K562 (cell line): Measurements from ENCODE around the gene TMED4. TPM values are rescaled to one million over a fixed set of nuclear protein-coding genes. Genes with fewer than 3 reads are reported as not detected.

Experiments used
- ATAC-seq: fragments of 200-7000 bp; cut with Tn5 transposase; 3 replicates; pipeline ENCODE4 v1.9.1; 2020; ENCODE audit warnings: moderate library complexity
- BruUV-seq: library from RNA; stranded (reverse); fragments of 400-500 nt; replicated peaks from 2 replicates; lab custom pipeline; 2021; lab: Mats Ljungman, UMichigan
- CTCF ChIA-PET: fragments of 300-600 bp; formaldehyde crosslinking; extraction: SDS; loops from one replicate; lab custom pipeline; 2021; ENCODE audit warnings: low intra/inter-chr PET ratio; lab: Yijun Ruan, JAX
- POLR2A ChIA-PET: fragments of 300-600, 350-650 bp; sonication (Branson Sonifier 250); formaldehyde crosslinking; extraction: SDS; loops from one replicate; lab custom pipeline; 2021; ENCODE audit warnings: antibody characterized with exemption, inconsistent platforms; lab: Yijun Ruan, JAX
- DNase-seq, 4 experiments: peaks; one replicate each; pipeline versions ENCODE4 v3.0.0 to v3.0.0-alpha.2; 2011 to 2018; ENCODE audit warnings: low spot score in 3 of 4, mixed read lengths in 3 of 4; ENCODE audit errors: extremely low read depth in 1 of 4
- FAIRE-seq: peaks from 2 replicates; lab custom pipeline; 2011; peaks lifted over from hg19 to GRCh38; lab: Jason Lieb, UNC
- H2AFZ ChIP-seq: 2 replicates; pipeline ENCODE4 v1.6.0; 2011; ENCODE audit warnings: low read depth, low read length, control low read depth, inconsistent platforms
- H3K27ac ChIP-seq: fragments of 200-600 bp; 3 replicates; pipeline ENCODE4 v1.8.0; 2011; ENCODE audit warnings: low read depth, mild to moderate bottlenecking, control low read depth, inconsistent platforms, low read length, moderate library complexity, mixed read lengths; ENCODE audit errors: extremely low read depth
- H3K27me3 ChIP-seq, 2 experiments: fragments of 300-600 bp in 1 of 2; 2 replicates in 1 of 2; 3 replicates in 1 of 2; pipeline versions ENCODE4 v1.6.0 to v1.8.0; 2011; ENCODE audit warnings: inconsistent platforms in 2 of 2, low read length in 2 of 2, mild to moderate bottlenecking in 1 of 2, mixed read lengths in 1 of 2, moderate library complexity in 1 of 2; ENCODE audit not compliant: control insufficient read depth in 2 of 2, insufficient read depth in 2 of 2
- H3K36me3 ChIP-seq: fragments of 300-600 bp; 3 replicates; pipeline ENCODE4 v1.8.0; 2011; ENCODE audit warnings: mild to moderate bottlenecking, low read length, inconsistent platforms; ENCODE audit not compliant: control insufficient read depth, insufficient read depth
- H3K4me1 ChIP-seq, 2 experiments: fragments of 200-600 bp in 1 of 2; replicated peaks in 1 of 2; 2 replicates in 1 of 2; 3 replicates in 1 of 2; pipeline versions ENCODE4 v1.5.1 to v1.8.0; 2011; ENCODE audit warnings: inconsistent platforms in 2 of 2, low read length in 2 of 2, mild to moderate bottlenecking in 1 of 2, mixed read lengths in 1 of 2, moderate library complexity in 1 of 2; ENCODE audit not compliant: control insufficient read depth in 2 of 2, insufficient read depth in 2 of 2
- H3K4me2 ChIP-seq: 2 replicates; pipeline ENCODE4 v1.6.1; 2011; ENCODE audit warnings: low read length, control low read depth, inconsistent platforms, mixed read lengths; ENCODE audit not compliant: insufficient read depth
- H3K4me3 ChIP-seq: fragments of 200-600 bp; sonication (generic), shearing (Covaris generic); 2 replicates; pipeline ENCODE4 v1.5.1; 2016; ENCODE audit warnings: control low read depth, inconsistent platforms
- H3K79me2 ChIP-seq: fragments of 200-600 bp; 3 replicates; pipeline ENCODE4 v1.8.0; 2011; ENCODE audit warnings: low read length, inconsistent platforms; ENCODE audit not compliant: control insufficient read depth, insufficient read depth
- H3K9ac ChIP-seq, 2 experiments: 2 replicates each; pipeline versions ENCODE4 v1.6.0 to v1.6.1; 2011; ENCODE audit warnings: low read depth in 2 of 2, low read length in 2 of 2, control low read depth in 1 of 2, inconsistent platforms in 1 of 2, mild to moderate bottlenecking in 1 of 2, mixed read lengths in 1 of 2; ENCODE audit not compliant: insufficient read depth in 1 of 2
- H3K9me1 ChIP-seq: one replicate; pipeline ENCODE4 v1.6.0; 2011; ENCODE audit warnings: inconsistent platforms, mild to moderate bottlenecking, low read length, moderate library complexity; ENCODE audit not compliant: control insufficient read depth, insufficient read depth
- H3K9me3 ChIP-seq: replicated peaks from 2 replicates; pipeline ENCODE4 v1.5.1; 2011; ENCODE audit warnings: low read depth, low read length, inconsistent platforms; ENCODE audit not compliant: control insufficient read depth, insufficient read depth
- H4K20me1 ChIP-seq: replicated peaks from 2 replicates; pipeline ENCODE4 v1.6.1; 2011; ENCODE audit warnings: low read length, inconsistent platforms, mixed read lengths; ENCODE audit not compliant: control insufficient read depth, insufficient read depth
- CREB3 ChIP-seq: fragments of 450-650 bp; conservative IDR thresholded peaks from 2 replicates; pipeline ENCODE4 v1.6.1; 2016; ENCODE audit warnings: missing genetic modification characterization, low read depth, mild to moderate bottlenecking, missing compliant biosample characterization, moderate library complexity
- FOXK2 ChIP-seq, 2 experiments: fragments of 450-650 bp; IDR thresholded peaks in 1 of 2; conservative IDR thresholded peaks in 1 of 2; 2 replicates each; pipeline ENCODE4 v1.6.1; 2016; ENCODE audit warnings: low read depth in 2 of 2, mild to moderate bottlenecking in 1 of 2
- NCOA2 ChIP-seq, 2 experiments: fragments of 450-650 bp; IDR thresholded peaks; 2 replicates each; pipeline ENCODE4 v1.6.1; 2018; ENCODE audit warnings: mild to moderate bottlenecking in 2 of 2, moderate library complexity in 1 of 2; ENCODE audit not compliant: partially characterized antibody in 2 of 2
- RAD21 ChIP-seq, 2 experiments: fragments of 250-450 bp in 1 of 2; fragments of 450-650 bp in 1 of 2; sonication (Bioruptor Pico) in 1 of 2; formaldehyde crosslinking in 1 of 2; IDR thresholded peaks in 1 of 2; conservative IDR thresholded peaks in 1 of 2; 2 replicates each; pipeline versions ENCODE4 v1.4.0 to v1.8.0; 2020 to 2022; ENCODE audit warnings: mild to moderate bottlenecking in 2 of 2, moderate library complexity in 1 of 2
- RBM34 ChIP-seq: fragments of 200-400 bp; formaldehyde crosslinking; IDR thresholded peaks from 2 replicates; pipeline ENCODE4 v1.6.1; 2018; ENCODE audit warnings: low read length, borderline replicate concordance; ENCODE audit not compliant: insufficient read depth
- TBP ChIP-seq: optimal IDR thresholded peaks from 2 replicates; pipeline ENCODE3; 2011; ENCODE audit warnings: low read depth, low read length, improper control_type of control experiment
- ZKSCAN1 ChIP-seq: fragments of 150-350 bp; IDR thresholded peaks from 2 replicates; pipeline ENCODE4 v1.6.1; 2016; ENCODE audit warnings: low read depth, low read length
- WGBS: fragments of 100-300 bp; shearing (Covaris generic); methylation state at CpG from one replicate; pipeline ENCODE4 v1.1.6; 2016; ENCODE audit warnings: low coverage, mixed read lengths; ENCODE audit not compliant: insufficient coverage; ENCODE audit errors: missing lambda C conversion rate; 5-methylcytosine and 5-hydroxymethylcytosine counted together
- in situ Hi-C: fragments of 300-500 bp; cut with MboI; formaldehyde crosslinking; loops from 4 replicates; pipeline ENCODE4 v1.15.0; 2018; ENCODE audit warnings: inconsistent platforms, mixed read lengths
- intact Hi-C: fragments of 100-400 bp; cut with micrococcal nuclease; formaldehyde crosslinking; loops from 2 replicates; pipeline ENCODE4 v1.14.2; 2022
- polyA plus RNA-seq, 8 experiments: library from polyadenylated mRNA; depleted of rRNA in 4 of 8; stranded (reverse) in 5 of 8; unstranded in 3 of 8; fragments of >200 nt; fragmentation: Nextera tagmentation in 2 of 8; fragmentation: Illumina TruSeq in 1 of 8; extraction: Ambion mirVana in 2 of 8; extraction: Trizol in 1 of 8; gene quantifications; 2 replicates each; pipeline versions ENCODE4 v1.2.1 to v1.2.3, GENCODE V29; 2011 to 2014; ENCODE audit warnings: inconsistent platforms in 1 of 8, missing spikeins in 1 of 8
- total RNA-seq, 7 experiments: library from RNA; depleted of rRNA in 6 of 7; stranded (reverse); fragments of >200 nt in 6 of 7; fragmentation: Illumina TruSeq in 2 of 7; extraction: Trizol in 2 of 7; gene quantifications; 2 replicates each; pipeline versions ENCODE4 v1.2.1 to v1.2.3, GENCODE V29; 2011 to 2021; ENCODE audit warnings: low replicate concordance in 1 of 7
- TF ChIP-seq, protein P1 (sequence below): sonication (generic); formaldehyde crosslinking; IDR thresholded peaks from 2 replicates; pipeline ENCODE4 v1.9.0; 2022; ENCODE audit warnings: mild to moderate bottlenecking, missing genetic modification reagents
- TF ChIP-seq, protein P2 (sequence below): fragments of 250-450 bp; sonication (Bioruptor Pico); IDR thresholded peaks from 2 replicates; pipeline ENCODE4 v1.5.0; 2021; ENCODE audit warnings: mild to moderate bottlenecking, moderate library complexity
- TF ChIP-seq, protein P3 (sequence below): fragments of 150-350 bp; IDR thresholded peaks from 2 replicates; pipeline ENCODE4 v1.6.1; 2014; ENCODE audit warnings: low read depth, mild to moderate bottlenecking, low read length, borderline replicate concordance

Gene TMED4
- total and polyA plus RNA-seq, 9 of the 15 experiments (the other 6 are each of a cell fraction or from before 2014, with no cell fraction given) = 20.3 to 64.0 (median 42.1) TPM

GRCh38 chr7:44622342-44623151 lies 40.5 kb upstream of the TMED4 start (continued):
- TF ChIP-seq RAD21 (CRISPR knock-in tag; conservative IDR thresholded peaks at IDR 0.05 in 1 of 2, IDR thresholded peaks at IDR 0.05 in 1 of 2) (no peak), TBP (no peak)

GRCh38 chr7:44621750-44622103 lies 39.7 kb upstream of the TMED4 start:
- no TSS peak for BruUV-seq
- Histone ChIP-seq H3K36me3 (peaks cover 45% of the 10 kb centered on the region), H3K4me1 (peaks cover 0 to 22% of the 10 kb centered on the region in 2 experiments; a peak in 3 of 5 replicates), H2AFZ (no peak overlapping the region), H3K9me3 (no peaks in the 10 kb centered on the region), H3K4me2 (no peak overlapping the region), H3K79me2 (peaks cover 88% of the 10 kb centered on the region), H4K20me1 (peaks cover 7% of the 10 kb centered on the region), H3K4me3 (no peak overlapping the region), H3K27me3 (no peaks in the 10 kb centered on the region), H3K9ac (no peak overlapping the region), H3K27ac (no peak overlapping the region), H3K9me1 (no peaks in the 10 kb centered on the region)
- intact Hi-C loops = no loop called here
- CTCF ChIA-PET = no interaction called here
- in situ Hi-C loops = no loop called here
- FAIRE-seq (no peak), ATAC-seq (no peak), DNase-seq (no peak)
- 80% methylated on average over 5 of the region's 5 CpGs for WGBS
- POLR2A ChIA-PET = interaction anchor here (0.7 to 1.2 kb wide), 3 partner anchors 9 to 13 kb away, joined by 3 to 4 read pairs (median 3); no protein-coding TSS in a partner anchor
- TF ChIP-seq, protein P1, sequence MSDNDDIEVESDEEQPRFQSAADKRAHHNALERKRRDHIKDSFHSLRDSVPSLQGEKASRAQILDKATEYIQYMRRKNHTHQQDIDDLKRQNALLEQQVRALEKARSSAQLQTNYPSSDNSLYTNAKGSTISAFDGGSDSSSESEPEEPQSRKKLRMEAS (CRISPR knock-in tag) = no peak
- TF ChIP-seq, protein P2, sequence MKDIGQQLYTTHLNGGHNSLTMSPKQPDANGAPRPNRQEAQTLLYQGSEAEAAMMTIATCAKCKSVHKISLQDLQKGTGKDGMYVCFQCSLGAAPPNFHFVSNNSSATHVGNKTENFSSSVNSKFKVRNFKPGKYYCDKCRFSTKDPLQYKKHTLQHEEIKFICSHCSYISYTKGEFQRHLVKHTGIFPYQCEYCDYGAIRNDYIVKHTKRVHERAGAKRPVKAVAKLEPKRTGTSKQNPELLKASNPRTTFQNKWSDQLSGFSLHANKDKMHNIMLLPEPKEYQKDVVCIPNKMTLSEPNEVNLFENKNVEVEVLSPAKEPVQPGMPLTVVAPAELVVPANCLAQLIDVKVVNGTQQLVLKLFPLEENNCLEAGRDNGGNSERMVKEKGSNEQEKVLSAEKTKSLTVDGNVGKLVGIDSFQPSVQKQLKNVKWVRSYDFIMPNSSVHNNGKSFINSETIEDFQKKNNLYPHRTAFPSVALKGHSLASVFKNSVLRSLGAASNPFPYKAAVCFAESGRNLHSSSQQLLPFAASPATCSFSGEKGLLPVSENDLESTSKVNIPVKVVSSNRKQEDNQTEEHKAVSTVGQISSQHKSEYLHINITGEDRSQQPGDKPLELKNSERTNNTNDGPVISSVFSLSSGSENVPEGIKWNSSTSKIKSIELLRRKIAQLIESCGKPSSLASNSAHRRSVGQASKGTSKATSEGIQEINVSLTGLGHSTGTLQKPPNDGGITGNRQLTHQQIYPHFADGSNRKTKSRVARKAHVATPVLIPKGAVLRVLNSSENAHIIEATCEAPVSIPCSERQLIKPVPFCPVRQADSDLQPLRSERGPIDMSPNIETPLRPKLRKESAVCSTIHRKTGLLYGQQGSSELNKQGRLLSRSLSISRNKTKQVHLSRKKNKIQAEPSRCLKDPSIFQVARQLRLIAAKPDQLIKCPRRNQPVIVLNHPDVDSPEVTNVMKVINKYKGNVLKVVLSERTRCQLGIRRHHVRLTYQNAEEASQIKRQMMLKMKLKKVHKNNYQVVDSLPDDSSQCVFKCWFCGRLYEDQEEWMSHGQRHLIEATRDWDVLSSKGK (CRISPR knock-in tag) = no peak
- no peak for TF ChIP-seq ZKSCAN1
- TF ChIP-seq, protein P3, sequence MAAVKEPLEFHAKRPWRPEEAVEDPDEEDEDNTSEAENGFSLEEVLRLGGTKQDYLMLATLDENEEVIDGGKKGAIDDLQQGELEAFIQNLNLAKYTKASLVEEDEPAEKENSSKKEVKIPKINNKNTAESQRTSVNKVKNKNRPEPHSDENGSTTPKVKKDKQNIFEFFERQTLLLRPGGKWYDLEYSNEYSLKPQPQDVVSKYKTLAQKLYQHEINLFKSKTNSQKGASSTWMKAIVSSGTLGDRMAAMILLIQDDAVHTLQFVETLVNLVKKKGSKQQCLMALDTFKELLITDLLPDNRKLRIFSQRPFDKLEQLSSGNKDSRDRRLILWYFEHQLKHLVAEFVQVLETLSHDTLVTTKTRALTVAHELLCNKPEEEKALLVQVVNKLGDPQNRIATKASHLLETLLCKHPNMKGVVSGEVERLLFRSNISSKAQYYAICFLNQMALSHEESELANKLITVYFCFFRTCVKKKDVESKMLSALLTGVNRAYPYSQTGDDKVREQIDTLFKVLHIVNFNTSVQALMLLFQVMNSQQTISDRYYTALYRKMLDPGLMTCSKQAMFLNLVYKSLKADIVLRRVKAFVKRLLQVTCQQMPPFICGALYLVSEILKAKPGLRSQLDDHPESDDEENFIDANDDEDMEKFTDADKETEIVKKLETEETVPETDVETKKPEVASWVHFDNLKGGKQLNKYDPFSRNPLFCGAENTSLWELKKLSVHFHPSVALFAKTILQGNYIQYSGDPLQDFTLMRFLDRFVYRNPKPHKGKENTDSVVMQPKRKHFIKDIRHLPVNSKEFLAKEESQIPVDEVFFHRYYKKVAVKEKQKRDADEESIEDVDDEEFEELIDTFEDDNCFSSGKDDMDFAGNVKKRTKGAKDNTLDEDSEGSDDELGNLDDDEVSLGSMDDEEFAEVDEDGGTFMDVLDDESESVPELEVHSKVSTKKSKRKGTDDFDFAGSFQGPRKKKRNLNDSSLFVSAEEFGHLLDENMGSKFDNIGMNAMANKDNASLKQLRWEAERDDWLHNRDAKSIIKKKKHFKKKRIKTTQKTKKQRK = no peak
- no peak for TF ChIP-seq FOXK2 (conservative IDR thresholded peaks at IDR 0.05 in 1 of 2, IDR thresholded peaks at IDR 0.05 in 1 of 2; ENCODE audit: low read depth in 2 of 2)
- no peak for TF ChIP-seq RBM34
- no peak for TF ChIP-seq NCOA2 (IDR thresholded peaks at IDR 0.05; ENCODE audit: partially characterized antibody in 2 of 2)
- no peak for TF ChIP-seq CREB3 (tag)
